SK-N-SH (cell line): Measurements from ENCODE around the gene RRH.

Experiments
- EZH2phosphoT487 ChIP-seq: fragments of 200-600 bp; sonication (generic); IDR thresholded peaks from 2 replicates; pipeline ENCODE4 v1.6.1; 2017; ENCODE audit warnings: low read depth, mixed run types, mild to moderate bottlenecking, antibody characterized with exemption, moderate library complexity, borderline replicate concordance
- GABPA ChIP-seq: IDR thresholded peaks from 2 replicates; pipeline ENCODE4 v1.4.0; 2012; ENCODE audit warnings: low read depth, mild to moderate bottlenecking
- POLR2AphosphoS5 ChIP-seq: IDR thresholded peaks from 2 replicates; pipeline ENCODE4 v1.6.1; 2012; ENCODE audit warnings: low read depth, low read length
- TF ChIP-seq, protein P1 (sequence below): IDR thresholded peaks from 2 replicates; pipeline ENCODE4 v1.4.0; 2012; ENCODE audit warnings: low read depth
- TF ChIP-seq, protein P2 (sequence below): fragments of 200-600 bp; sonication (generic); IDR thresholded peaks from 2 replicates; pipeline ENCODE4 v1.6.1; 2017; ENCODE audit warnings: antibody characterized with exemption, mild to moderate bottlenecking, moderate library complexity

DNA sequence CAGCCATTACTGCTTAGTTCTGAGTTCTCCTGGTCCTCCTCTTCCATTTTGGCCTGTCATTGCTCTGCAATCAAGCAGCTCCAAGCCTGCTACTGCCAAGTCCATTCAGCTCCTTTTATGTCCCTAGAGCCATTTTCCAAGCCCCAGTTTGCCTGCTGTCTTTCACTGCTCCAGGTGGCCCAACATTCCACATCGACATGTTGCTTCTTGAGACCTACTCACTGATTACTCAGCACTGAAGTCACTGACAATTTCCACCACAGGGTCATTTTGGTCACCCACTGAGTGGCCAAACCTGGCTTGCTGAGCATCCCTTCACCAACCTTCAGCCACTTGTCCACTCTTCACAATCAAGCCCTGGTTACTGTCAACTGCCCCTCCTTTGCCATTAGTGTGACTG lies 47.3 kb downstream of the RRH start:
- TF ChIP-seq POLR2AphosphoS5, result no peak
- TF ChIP-seq, protein P1, sequence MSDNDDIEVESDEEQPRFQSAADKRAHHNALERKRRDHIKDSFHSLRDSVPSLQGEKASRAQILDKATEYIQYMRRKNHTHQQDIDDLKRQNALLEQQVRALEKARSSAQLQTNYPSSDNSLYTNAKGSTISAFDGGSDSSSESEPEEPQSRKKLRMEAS, result no peak
- TF ChIP-seq GABPA, result no peak
- TF ChIP-seq, protein P2, sequence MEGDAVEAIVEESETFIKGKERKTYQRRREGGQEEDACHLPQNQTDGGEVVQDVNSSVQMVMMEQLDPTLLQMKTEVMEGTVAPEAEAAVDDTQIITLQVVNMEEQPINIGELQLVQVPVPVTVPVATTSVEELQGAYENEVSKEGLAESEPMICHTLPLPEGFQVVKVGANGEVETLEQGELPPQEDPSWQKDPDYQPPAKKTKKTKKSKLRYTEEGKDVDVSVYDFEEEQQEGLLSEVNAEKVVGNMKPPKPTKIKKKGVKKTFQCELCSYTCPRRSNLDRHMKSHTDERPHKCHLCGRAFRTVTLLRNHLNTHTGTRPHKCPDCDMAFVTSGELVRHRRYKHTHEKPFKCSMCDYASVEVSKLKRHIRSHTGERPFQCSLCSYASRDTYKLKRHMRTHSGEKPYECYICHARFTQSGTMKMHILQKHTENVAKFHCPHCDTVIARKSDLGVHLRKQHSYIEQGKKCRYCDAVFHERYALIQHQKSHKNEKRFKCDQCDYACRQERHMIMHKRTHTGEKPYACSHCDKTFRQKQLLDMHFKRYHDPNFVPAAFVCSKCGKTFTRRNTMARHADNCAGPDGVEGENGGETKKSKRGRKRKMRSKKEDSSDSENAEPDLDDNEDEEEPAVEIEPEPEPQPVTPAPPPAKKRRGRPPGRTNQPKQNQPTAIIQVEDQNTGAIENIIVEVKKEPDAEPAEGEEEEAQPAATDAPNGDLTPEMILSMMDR, result no peak
- TF ChIP-seq EZH2phosphoT487, result no peak
